GM23338 (cell line): Measurements from ENCODE around the gene MYOD1. TPM values are rescaled to one million over a fixed set of nuclear protein-coding genes. Genes with fewer than 3 reads are reported as not detected.

Source experiments
- ATAC-seq: fragments of 200-7000 bp; cut with Tn5 transposase; 3 replicates; pipeline ENCODE4 v1.9.1; 2020
- DNase-seq: peaks from one replicate; pipeline ENCODE4 v3.0.0-alpha.2; 2015; ENCODE audit warnings: low spot score
- H2AFZ ChIP-seq: fragments of 200-600 bp; sonication (generic); 2 replicates; pipeline ENCODE4 v1.8.0; 2016; ENCODE audit warnings: antibody characterized with exemption, mild to moderate bottlenecking, moderate library complexity
- H3F3A ChIP-seq: fragments of 200-600 bp; sonication (generic); replicated peaks from 2 replicates; pipeline ENCODE4 v1.8.0; 2017; ENCODE audit warnings: antibody characterized with exemption, mixed run types, low read depth
- H3K27ac ChIP-seq: fragments of 200-600 bp; sonication (generic); 2 replicates; pipeline ENCODE4 v1.6.1; 2016; ENCODE audit warnings: low read depth
- H3K27me3 ChIP-seq: fragments of 200-600 bp; sonication (generic); 2 replicates; pipeline ENCODE4 v1.8.0; 2016; ENCODE audit warnings: mild to moderate bottlenecking, mixed run types, moderate library complexity; ENCODE audit not compliant: insufficient read depth
- H3K36me3 ChIP-seq: fragments of 200-600 bp; sonication (generic); 2 replicates; pipeline ENCODE4 v1.8.0; 2016; ENCODE audit warnings: mild to moderate bottlenecking; ENCODE audit not compliant: insufficient read depth
- H3K4me1 ChIP-seq: fragments of 200-600 bp; sonication (generic); 2 replicates; pipeline ENCODE4 v1.8.0; 2016; ENCODE audit warnings: mild to moderate bottlenecking, moderate library complexity; ENCODE audit not compliant: insufficient read depth
- H3K4me2 ChIP-seq: fragments of 200-600 bp; sonication (generic); 2 replicates; pipeline ENCODE4 v1.7.1; 2017; ENCODE audit warnings: mixed run types
- H3K4me3 ChIP-seq: fragments of 200-600 bp; sonication (generic); 2 replicates; pipeline ENCODE4 v1.6.1; 2016; ENCODE audit warnings: mixed run types
- H3K79me2 ChIP-seq: fragments of 200-600 bp; sonication (generic); replicated peaks from 2 replicates; pipeline ENCODE4 v1.8.0; 2017; ENCODE audit warnings: mild to moderate bottlenecking; ENCODE audit not compliant: insufficient read depth
- H3K9me2 ChIP-seq: fragments of 200-600 bp; sonication (generic); 2 replicates; pipeline ENCODE4 v1.8.0; 2017; ENCODE audit not compliant: insufficient read depth
- H4K20me1 ChIP-seq: fragments of 200-600 bp; sonication (generic); replicated peaks from 2 replicates; pipeline ENCODE4 v1.8.0; 2017; ENCODE audit warnings: mild to moderate bottlenecking; ENCODE audit not compliant: insufficient read depth
- H3K27ac Mint-ChIP-seq: 2 replicates; pipeline ENCODE4 v1.8.0; 2020; ENCODE audit warnings: inconsistent platforms, mild to moderate bottlenecking, moderate library complexity, mixed read lengths
- H3K27me3 Mint-ChIP-seq: 3 replicates; pipeline ENCODE4 v1.8.0; 2022; ENCODE audit warnings: low read depth, mild to moderate bottlenecking, moderate library complexity, mixed read lengths, inconsistent platforms; ENCODE audit not compliant: insufficient read depth, poor library complexity
- H3K36me3 Mint-ChIP-seq: 3 replicates; pipeline ENCODE4 v1.8.0; 2021; ENCODE audit warnings: low read depth, mild to moderate bottlenecking, inconsistent platforms, moderate library complexity, mixed read lengths
- H3K4me1 Mint-ChIP-seq: 3 replicates; pipeline ENCODE4 v1.8.0; 2020; ENCODE audit warnings: mild to moderate bottlenecking, inconsistent platforms, mixed read lengths
- H3K4me3 Mint-ChIP-seq: 3 replicates; pipeline ENCODE4 v1.8.0; 2021; ENCODE audit warnings: moderate library complexity, mild to moderate bottlenecking, inconsistent platforms, mixed read lengths
- H3K9me3 Mint-ChIP-seq: 3 replicates; pipeline ENCODE4 v1.8.0; 2020; ENCODE audit warnings: moderate library complexity, mild to moderate bottlenecking, inconsistent platforms, mixed read lengths
- CTCF ChIP-seq, 2 experiments: fragments of 200-600 bp in 1 of 2; sonication (generic) in 1 of 2; conservative IDR thresholded peaks; 2 replicates each; pipeline versions ENCODE4 v1.5.1 to v1.6.1; 2016 to 2017; ENCODE audit warnings: antibody characterized with exemption in 2 of 2, low read depth in 2 of 2, mild to moderate bottlenecking in 2 of 2, moderate library complexity in 1 of 2
- EZH2 ChIP-seq: fragments of 200-600 bp; sonication (generic); IDR thresholded peaks from one replicate; pipeline ENCODE4 v1.8.0; 2017; ENCODE audit warnings: antibody characterized with exemption, mild to moderate bottlenecking, low read depth; ENCODE audit not compliant: unreplicated experiment
- EZH2phosphoT487 ChIP-seq: fragments of 200-600 bp; sonication (generic); IDR thresholded peaks from one replicate; pipeline ENCODE4 v1.8.1; 2018; ENCODE audit warnings: antibody characterized with exemption; ENCODE audit not compliant: unreplicated experiment
- JUNB ChIP-seq: IDR thresholded peaks from one replicate; pipeline ENCODE4 v1.6.1; 2016; ENCODE audit warnings: antibody characterized with exemption; ENCODE audit not compliant: unreplicated experiment
- REST ChIP-seq: IDR thresholded peaks from one replicate; pipeline ENCODE4 v1.6.1; 2018; ENCODE audit warnings: antibody characterized with exemption; ENCODE audit not compliant: unreplicated experiment
- ZNF331 ChIP-seq: fragments of 250-450 bp; sonication (Bioruptor Pico); IDR thresholded peaks from 2 replicates; pipeline ENCODE4 v1.5.0; 2020; ENCODE audit warnings: low read depth, mild to moderate bottlenecking, moderate library complexity
- polyA plus RNA-seq: library from polyadenylated mRNA; unstranded; fragments of >200 nt; fragmentation: Nextera tagmentation; extraction: Ambion mirVana; gene quantifications from 2 replicates; pipeline ENCODE4 v1.2.1, GENCODE V29; 2016
- total RNA-seq: library from RNA; depleted of rRNA; stranded (reverse); fragments of >200 nt; shearing (Covaris generic); gene quantifications from 2 replicates; pipeline ENCODE4 v1.2.3, GENCODE V29; 2014
- TF ChIP-seq, protein P1 (sequence below): fragments of 250-450 bp; sonication (Bioruptor Pico); IDR thresholded peaks from 2 replicates; pipeline ENCODE4 v1.5.0; 2020; ENCODE audit warnings: mild to moderate bottlenecking, moderate library complexity
- TF ChIP-seq, protein P2 (sequence below): IDR thresholded peaks from 2 replicates; pipeline ENCODE4 v1.6.1; 2016; ENCODE audit warnings: antibody characterized with exemption

The MYOD1 gene
- total and polyA plus RNA-seq, 2 experiments from 2014 or later, result not detected

GRCh38 chr11:17763703-17764102, 44.3 kb downstream of the MYOD1 start (continued):
- TF ChIP-seq EZH2phosphoT487 (no peak), ZNF331 (CRISPR knock-in tag) (no peak), CTCF (conservative IDR thresholded peaks at IDR 0.05; ENCODE audit: low read depth in 2 of 2) (no peak), JUNB (no peak)
- TF ChIP-seq, protein P1, sequence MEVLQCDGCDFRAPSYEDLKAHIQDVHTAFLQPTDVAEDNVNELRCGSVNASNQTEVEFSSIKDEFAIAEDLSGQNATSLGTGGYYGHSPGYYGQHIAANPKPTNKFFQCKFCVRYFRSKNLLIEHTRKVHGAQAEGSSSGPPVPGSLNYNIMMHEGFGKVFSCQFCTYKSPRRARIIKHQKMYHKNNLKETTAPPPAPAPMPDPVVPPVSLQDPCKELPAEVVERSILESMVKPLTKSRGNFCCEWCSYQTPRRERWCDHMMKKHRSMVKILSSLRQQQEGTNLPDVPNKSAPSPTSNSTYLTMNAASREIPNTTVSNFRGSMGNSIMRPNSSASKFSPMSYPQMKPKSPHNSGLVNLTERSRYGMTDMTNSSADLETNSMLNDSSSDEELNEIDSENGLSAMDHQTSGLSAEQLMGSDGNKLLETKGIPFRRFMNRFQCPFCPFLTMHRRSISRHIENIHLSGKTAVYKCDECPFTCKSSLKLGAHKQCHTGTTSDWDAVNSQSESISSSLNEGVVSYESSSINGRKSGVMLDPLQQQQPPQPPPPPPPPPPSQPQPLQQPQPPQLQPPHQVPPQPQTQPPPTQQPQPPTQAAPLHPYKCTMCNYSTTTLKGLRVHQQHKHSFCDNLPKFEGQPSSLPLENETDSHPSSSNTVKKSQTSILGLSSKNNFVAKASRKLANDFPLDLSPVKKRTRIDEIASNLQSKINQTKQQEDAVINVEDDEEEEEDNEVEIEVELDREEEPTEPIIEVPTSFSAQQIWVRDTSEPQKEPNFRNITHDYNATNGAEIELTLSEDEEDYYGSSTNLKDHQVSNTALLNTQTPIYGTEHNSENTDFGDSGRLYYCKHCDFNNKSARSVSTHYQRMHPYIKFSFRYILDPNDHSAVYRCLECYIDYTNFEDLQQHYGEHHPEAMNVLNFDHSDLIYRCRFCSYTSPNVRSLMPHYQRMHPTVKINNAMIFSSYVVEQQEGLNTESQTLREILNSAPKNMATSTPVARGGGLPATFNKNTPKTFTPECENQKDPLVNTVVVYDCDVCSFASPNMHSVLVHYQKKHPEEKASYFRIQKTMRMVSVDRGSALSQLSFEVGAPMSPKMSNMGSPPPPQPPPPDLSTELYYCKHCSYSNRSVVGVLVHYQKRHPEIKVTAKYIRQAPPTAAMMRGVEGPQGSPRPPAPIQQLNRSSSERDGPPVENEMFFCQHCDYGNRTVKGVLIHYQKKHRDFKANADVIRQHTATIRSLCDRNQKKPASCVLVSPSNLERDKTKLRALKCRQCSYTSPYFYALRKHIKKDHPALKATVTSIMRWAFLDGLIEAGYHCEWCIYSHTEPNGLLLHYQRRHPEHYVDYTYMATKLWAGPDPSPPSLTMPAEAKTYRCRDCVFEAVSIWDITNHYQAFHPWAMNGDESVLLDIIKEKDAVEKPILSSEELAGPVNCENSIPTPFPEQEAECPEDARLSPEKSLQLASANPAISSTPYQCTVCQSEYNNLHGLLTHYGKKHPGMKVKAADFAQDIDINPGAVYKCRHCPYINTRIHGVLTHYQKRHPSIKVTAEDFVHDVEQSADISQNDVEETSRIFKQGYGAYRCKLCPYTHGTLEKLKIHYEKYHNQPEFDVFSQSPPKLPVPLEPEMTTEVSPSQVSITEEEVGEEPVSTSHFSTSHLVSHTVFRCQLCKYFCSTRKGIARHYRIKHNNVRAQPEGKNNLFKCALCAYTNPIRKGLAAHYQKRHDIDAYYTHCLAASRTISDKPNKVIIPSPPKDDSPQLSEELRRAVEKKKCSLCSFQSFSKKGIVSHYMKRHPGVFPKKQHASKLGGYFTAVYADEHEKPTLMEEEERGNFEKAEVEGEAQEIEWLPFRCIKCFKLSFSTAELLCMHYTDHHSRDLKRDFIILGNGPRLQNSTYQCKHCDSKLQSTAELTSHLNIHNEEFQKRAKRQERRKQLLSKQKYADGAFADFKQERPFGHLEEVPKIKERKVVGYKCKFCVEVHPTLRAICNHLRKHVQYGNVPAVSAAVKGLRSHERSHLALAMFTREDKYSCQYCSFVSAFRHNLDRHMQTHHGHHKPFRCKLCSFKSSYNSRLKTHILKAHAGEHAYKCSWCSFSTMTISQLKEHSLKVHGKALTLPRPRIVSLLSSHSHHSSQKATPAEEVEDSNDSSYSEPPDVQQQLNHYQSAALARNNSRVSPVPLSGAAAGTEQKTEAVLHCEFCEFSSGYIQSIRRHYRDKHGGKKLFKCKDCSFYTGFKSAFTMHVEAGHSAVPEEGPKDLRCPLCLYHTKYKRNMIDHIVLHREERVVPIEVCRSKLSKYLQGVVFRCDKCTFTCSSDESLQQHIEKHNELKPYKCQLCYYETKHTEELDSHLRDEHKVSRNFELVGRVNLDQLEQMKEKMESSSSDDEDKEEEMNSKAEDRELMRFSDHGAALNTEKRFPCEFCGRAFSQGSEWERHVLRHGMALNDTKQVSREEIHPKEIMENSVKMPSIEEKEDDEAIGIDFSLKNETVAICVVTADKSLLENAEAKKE (CRISPR knock-in tag), result no peak

GRCh38 chr11:17764446-17765218, 45.3 kb downstream of the MYOD1 start:
- Histone ChIP-seq H3K9me2 (no peaks in the 10 kb centered on the region), H3K4me2 (no peak overlapping the region), H3F3A (no peaks in the 10 kb centered on the region), H3K4me3 (no peak overlapping the region), H4K20me1 (no peaks in the 10 kb centered on the region), H2AFZ (no peak overlapping the region), H3K79me2 (no peaks in the 10 kb centered on the region), H3K27ac (no peak overlapping the region), H3K27me3 (no peaks in the 10 kb centered on the region), H3K36me3 (no peaks in the 10 kb centered on the region), H3K4me1 (no peaks in the 10 kb centered on the region)
- ATAC-seq, result no peak
- no peak overlapping the region for H3K27ac Mint-ChIP-seq
- no peaks in the 10 kb centered on the region for H3K36me3 Mint-ChIP-seq
- DNase-seq, result peak; percentile 20
- H3K4me3 Mint-ChIP-seq, result no peak overlapping the region
- H3K9me3 Mint-ChIP-seq, result no peaks in the 10 kb centered on the region; the same call in 2 of the 3 replicates
- peaks cover 2% of the 10 kb centered on the region for H3K27me3 Mint-ChIP-seq
- peaks cover 2% of the 10 kb centered on the region for H3K4me1 Mint-ChIP-seq
- TF ChIP-seq EZH2 (no peak), EZH2phosphoT487 (no peak), REST (no peak), CTCF (conservative IDR thresholded peaks at IDR 0.05; ENCODE audit: low read depth in 2 of 2) (no peak)
- TF ChIP-seq, protein P2, sequence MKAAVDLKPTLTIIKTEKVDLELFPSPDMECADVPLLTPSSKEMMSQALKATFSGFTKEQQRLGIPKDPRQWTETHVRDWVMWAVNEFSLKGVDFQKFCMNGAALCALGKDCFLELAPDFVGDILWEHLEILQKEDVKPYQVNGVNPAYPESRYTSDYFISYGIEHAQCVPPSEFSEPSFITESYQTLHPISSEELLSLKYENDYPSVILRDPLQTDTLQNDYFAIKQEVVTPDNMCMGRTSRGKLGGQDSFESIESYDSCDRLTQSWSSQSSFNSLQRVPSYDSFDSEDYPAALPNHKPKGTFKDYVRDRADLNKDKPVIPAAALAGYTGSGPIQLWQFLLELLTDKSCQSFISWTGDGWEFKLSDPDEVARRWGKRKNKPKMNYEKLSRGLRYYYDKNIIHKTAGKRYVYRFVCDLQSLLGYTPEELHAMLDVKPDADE, result no peak
